Kidney epithelial cell (primary cell): Measurements from ENCODE around the gene MTHFR. TPM values are rescaled to one million over a fixed set of nuclear protein-coding genes. Genes with fewer than 3 reads are reported as not detected.
A peak's percentile ranks its signal among the peaks of the same experiment; 100 is the strongest.

Experiments used
- DNase-seq: peaks from one replicate; pipeline ENCODE4 v3.0.0-alpha.2; 2010; ENCODE audit warnings: low read depth
- H3K27me3 ChIP-seq: 2 replicates; pipeline ENCODE4 v1.6.0; 2011; ENCODE audit warnings: low read length; ENCODE audit not compliant: control insufficient read depth, insufficient read depth
- H3K36me3 ChIP-seq: 2 replicates; pipeline ENCODE4 v1.5.1; 2011; ENCODE audit warnings: low read length; ENCODE audit not compliant: control insufficient read depth, insufficient read depth
- H3K4me3 ChIP-seq: 2 replicates; pipeline ENCODE4 v1.5.1; 2011; ENCODE audit warnings: low read depth, mild to moderate bottlenecking, control low read depth, low read length
- total RNA-seq: library from RNA; depleted of rRNA; stranded (reverse); fragments of >200 nt; gene quantifications from 2 replicates; pipeline ENCODE4 v1.2.3, GENCODE V29; 2015
- TF ChIP-seq, protein P1 (sequence below): IDR thresholded peaks from 2 replicates; pipeline ENCODE4 v1.5.1; 2011; ENCODE audit warnings: mild to moderate bottlenecking, moderate library complexity, low read length, control low read depth, inconsistent platforms; ENCODE audit not compliant: insufficient read depth, poor library complexity, severe bottlenecking

Gene MTHFR
- total RNA-seq, 1 donor from 2014 or later, result 26.6 TPM

DNA sequence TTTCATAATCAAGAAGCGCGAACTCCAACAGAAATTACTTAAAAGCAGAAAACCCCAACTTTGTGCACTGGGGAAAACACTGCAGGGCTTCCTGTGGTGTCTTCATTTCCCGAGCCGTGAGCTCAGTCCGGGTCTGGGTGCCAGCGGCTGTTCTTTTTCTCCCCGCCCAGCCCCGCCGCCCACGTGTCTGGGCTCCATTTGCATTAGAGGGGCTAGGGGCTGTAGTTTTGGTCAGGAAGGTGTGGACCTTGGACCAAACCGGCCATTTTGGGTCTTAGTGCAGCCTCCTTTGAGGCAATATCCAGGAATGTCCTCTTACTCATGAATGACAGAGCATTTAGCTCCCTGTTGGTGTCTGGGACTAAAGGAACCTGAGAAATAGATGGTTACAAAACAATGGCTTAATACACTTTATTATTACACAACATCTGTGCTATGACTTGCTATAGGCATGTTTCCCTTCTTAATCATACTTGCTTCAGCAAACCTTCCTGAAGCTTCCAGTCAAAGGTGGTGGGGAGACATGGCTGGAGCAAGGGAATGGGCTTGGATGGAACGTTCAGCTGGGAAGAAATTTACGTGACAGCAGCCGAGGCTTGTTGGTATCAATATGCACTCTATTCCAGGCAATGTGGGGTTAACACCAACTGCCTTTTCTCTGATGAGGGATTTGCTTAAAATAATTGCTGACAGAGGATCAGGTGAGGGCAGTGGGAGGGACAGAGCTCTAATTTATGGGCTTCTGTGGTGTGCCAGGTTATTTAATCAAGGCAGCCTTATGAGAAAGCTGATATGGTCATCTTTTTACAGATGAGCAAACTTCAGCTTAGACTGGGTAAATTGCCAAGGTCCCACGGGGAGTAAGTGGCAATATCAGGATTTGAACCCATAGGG, 68.8 kb downstream of the MTHFR start:
- Histone ChIP-seq H3K27me3 (no peaks in the 10 kb centered on the region), H3K4me3 (peak overlapping the region; percentile 90), H3K36me3 (no peaks in the 10 kb centered on the region)
- TF ChIP-seq, protein P1, sequence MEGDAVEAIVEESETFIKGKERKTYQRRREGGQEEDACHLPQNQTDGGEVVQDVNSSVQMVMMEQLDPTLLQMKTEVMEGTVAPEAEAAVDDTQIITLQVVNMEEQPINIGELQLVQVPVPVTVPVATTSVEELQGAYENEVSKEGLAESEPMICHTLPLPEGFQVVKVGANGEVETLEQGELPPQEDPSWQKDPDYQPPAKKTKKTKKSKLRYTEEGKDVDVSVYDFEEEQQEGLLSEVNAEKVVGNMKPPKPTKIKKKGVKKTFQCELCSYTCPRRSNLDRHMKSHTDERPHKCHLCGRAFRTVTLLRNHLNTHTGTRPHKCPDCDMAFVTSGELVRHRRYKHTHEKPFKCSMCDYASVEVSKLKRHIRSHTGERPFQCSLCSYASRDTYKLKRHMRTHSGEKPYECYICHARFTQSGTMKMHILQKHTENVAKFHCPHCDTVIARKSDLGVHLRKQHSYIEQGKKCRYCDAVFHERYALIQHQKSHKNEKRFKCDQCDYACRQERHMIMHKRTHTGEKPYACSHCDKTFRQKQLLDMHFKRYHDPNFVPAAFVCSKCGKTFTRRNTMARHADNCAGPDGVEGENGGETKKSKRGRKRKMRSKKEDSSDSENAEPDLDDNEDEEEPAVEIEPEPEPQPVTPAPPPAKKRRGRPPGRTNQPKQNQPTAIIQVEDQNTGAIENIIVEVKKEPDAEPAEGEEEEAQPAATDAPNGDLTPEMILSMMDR, result no peak
- peak; percentile 60 for DNase-seq

GRCh38 chr1:11735854-11736745, 69.7 kb downstream of the MTHFR start, which contains the start of gene AGTRAP:
Gene AGTRAP (plus strand): TSS chr1:11736136. CDS start chr1:11736209, 73 bp downstream.
- Histone ChIP-seq H3K4me3 (peak within 1 kb of the TSS; percentile 90), H3K36me3 (no peaks in the 10 kb centered on the region), H3K27me3 (no peaks in the 10 kb centered on the region)
- TF ChIP-seq, protein P1, result peak; percentile 24
- no peak for DNase-seq

Other genes starting within 250 kb of the MTHFR start
- gene FBXO2, start 151.5 kb downstream of the MTHFR start, total RNA-seq, result 0.55 and 3.0 TPM in 2 replicates
- 14.4 and 23.6 TPM in 2 replicates for gene FBXO44, start 151.1 kb downstream of the MTHFR start, total RNA-seq
- gene FBXO6, start 141.8 kb downstream of the MTHFR start, total RNA-seq, result 14.0 and 14.1 TPM in 2 replicates
- gene MAD2L2, start 124.8 kb downstream of the MTHFR start, total RNA-seq, result 89.5 and 96.6 TPM in 2 replicates
- 2.8 and 4.5 TPM in 2 replicates for gene DRAXIN, start 114.3 kb downstream of the MTHFR start, total RNA-seq
- 76.7 and 89.8 TPM in 2 replicates for gene AGTRAP, start 69.8 kb downstream of the MTHFR start, total RNA-seq
- gene C1orf167, start 43.8 kb downstream of the MTHFR start, total RNA-seq, result not detected in 2 replicates
- gene CLCN6, start 227 bp upstream of the MTHFR start, total RNA-seq, result 17.6 and 17.7 TPM in 2 replicates
- gene NPPA, start 41.8 kb upstream of the MTHFR start, total RNA-seq, result not detected in 2 replicates
- gene NPPB, start 53.0 kb upstream of the MTHFR start, total RNA-seq, result 2.5 and 5.4 TPM in 2 replicates
- gene KIAA2013, start 120.5 kb upstream of the MTHFR start, total RNA-seq, result 97.2 and 108 TPM in 2 replicates
- 85.7 and 104 TPM in 2 replicates for gene PLOD1, start 128.8 kb upstream of the MTHFR start, total RNA-seq
- gene MFN2, start 174.5 kb upstream of the MTHFR start, total RNA-seq, result 73.5 and 78.2 TPM in 2 replicates
- 67.4 and 69.9 TPM in 2 replicates for gene MIIP, start 213.5 kb upstream of the MTHFR start, total RNA-seq